GM19099 (cell line): ENCODE data around the gene CDC7.

Experiments
- POLR2A ChIP-seq: IDR thresholded peaks from 3 replicates; pipeline ENCODE4 v1.6.1; 2011; ENCODE audit warnings: low read depth; ENCODE audit not compliant: insufficient read length; ENCODE audit errors: extremely low read depth

CDC7 gene

DNA sequence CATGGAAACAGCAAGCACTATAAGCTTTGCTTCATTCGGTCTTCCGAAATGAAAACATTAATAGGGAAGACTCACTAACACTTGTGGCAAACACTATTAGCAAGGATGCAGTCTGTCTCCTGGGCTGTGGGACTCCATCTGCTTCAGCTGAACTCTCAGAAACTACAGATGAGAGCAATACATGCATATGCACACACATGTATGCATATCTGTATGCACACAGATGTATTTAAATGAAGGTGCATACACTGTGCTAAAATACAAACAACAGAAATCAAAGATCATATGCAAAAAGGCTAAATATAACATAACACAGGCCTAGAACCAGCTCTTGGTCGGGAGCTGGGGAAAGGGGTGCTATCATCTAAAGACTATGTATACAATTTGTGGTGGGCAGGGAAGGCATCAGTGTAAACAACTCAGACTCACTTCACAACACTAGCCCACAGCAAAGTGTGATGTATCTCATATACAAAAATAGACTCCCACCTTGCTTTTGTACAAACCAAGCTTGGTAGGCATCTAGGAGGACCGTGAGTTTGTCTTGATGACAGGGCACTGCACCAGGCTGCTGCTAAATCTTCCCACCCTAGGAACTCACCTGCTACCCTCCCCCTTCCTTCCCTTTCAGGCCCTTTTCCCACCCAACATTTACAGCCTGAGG lies 32.8 kb downstream of the CDC7 start:
- TF ChIP-seq POLR2A = no peak

DNA sequence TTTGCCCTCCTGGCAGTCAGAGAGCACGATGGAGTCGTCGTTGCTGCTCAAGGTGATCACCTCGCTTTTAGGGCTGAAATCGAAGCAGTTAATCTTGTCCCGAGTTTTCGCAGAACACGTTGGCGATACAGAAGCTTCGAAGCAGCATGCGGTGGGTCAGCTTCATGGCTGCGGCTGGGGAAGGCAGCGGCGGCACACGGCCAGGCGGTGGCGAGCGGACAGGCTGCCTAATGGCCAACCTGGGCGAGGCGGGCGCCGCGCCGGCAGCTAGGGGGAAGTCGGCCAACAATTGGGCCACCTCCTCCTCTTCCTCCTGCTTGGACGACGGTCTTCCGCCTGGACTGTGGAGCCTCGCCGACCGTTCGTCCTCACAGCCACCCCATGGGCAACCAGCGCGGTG lies 34.8 kb downstream of the CDC7 start:
- no peak for TF ChIP-seq POLR2A

GRCh38 chr1:91537281-91537986 lies 36.8 kb downstream of the CDC7 start:
- no peak for TF ChIP-seq POLR2A

GRCh38 chr1:91537987-91538304 lies 37.3 kb downstream of the CDC7 start:
- no peak for TF ChIP-seq POLR2A

- TF ChIP-seq POLR2A = no peak
These were observed 40.3 kb downstream of the CDC7 start for GRCh38 chr1:91540910-91541309.

DNA sequence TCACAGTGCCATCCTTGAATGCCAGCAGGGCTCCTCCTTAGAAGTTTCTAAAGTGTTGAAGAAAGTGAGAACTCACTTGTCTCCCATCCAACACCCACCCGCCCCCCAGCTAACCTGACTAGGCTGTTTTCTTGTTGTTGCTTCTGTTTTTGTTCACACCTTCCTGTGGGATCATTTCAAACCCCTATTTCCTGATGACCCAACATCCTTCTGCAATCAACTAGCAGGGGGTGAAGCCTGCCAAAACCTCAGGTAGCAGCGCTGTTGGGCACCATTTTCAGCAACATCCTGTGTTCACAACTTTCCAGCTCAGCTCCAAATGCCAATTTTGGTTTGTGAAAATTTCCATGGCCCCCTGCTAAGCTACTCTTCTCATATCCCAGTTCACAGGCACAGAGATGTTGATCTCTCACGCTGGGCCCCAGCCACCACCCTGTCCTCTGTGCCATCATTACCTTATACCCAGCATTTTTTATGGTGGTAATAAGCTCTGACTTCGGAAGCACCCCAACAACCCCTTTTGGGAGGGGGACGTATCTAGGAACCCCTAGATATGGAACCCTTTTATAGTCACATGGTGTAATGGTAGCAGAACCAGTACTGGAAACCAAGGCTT lies 41.4 kb downstream of the CDC7 start:
- no peak for TF ChIP-seq POLR2A

GRCh38 chr1:91545506-91546300 lies 45.1 kb downstream of the CDC7 start:
- no peak for TF ChIP-seq POLR2A

DNA sequence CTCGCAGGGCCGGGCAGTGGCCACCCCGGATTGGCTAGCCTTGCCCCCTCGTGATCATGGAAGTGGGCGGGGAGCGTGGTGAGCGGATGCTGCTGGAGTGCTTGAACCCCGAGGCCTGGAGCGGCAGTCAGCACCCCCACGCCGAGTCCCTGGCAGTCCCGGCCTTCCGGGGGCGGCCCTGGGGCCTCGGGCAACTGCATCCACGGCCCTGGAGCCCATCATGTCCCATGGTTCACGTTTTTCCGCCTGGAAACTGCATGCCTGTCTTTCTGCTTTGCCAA lies 45.6 kb downstream of the CDC7 start:
- TF ChIP-seq POLR2A = no peak

DNA sequence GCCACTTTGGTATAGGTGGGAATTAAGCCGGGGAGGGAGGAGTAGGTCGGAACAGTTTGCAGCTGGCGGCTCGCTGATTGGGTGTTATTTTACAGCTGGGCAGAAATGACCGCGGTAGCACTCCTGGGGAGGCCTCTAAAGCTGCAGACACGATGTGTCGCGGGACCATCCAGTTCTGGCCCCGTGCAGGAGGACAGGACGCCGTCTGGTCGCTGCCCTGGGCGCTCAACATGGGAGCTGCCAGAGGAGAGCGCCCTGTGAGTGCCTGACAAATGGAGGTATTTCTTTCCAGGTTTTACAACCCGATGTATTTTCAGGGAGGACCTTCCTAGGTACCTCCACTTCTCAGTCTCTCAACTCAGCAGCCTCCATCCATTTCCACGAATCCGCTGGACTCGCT lies 46.2 kb downstream of the CDC7 start:
- no peak for TF ChIP-seq POLR2A

GRCh38 chr1:91548376-91549040 lies 47.9 kb downstream of the CDC7 start:
- no peak for TF ChIP-seq POLR2A

GRCh38 chr1:91549041-91549735 lies 48.5 kb downstream of the CDC7 start:
- TF ChIP-seq POLR2A = no peak

DNA sequence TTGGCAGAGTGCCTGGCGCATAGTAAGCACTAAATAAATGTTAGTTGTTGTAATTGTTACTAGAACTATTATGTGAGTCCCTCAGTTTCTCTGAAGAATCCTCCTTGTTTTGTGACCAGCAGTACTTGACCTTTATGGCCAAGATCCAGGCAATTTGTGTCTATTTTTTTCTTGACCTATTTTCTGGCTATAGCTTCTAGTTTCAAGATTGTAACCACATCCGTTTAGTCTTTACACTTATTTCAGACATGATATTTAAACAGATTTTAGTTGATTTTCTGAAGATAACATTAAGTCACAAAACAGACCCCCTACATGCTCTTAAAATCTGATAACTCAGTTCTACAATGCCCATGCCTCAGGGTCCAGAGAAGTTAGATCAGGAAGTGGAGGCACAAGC lies 50.3 kb downstream of the CDC7 start:
- TF ChIP-seq POLR2A = no peak

DNA sequence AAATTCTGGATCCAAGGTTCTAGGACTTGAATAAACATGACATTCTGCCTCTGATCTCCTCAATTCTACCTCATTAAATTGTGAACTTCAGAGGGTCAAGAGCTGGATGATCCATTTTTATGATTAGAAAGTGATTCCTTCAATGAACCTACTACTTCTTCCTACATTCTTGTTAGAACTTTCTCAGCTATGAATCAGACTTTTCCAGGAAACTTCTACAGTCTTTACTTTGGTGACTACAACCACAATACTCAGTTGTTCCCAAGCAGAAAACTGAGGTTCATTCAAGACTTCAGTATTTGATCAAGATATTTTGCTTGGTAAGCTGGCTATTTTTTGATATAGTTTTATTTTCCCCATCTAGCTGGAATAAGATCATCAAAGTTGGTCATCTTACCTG lies 51.4 kb downstream of the CDC7 start:
- TF ChIP-seq POLR2A = no peak

GRCh38 chr1:91552596-91552995 lies 51.9 kb downstream of the CDC7 start:
- TF ChIP-seq POLR2A = no peak

- TF ChIP-seq POLR2A = no peak
These were observed 52.5 kb downstream of the CDC7 start for GRCh38 chr1:91553177-91553591.
